Measurements from ENCODE around the gene VIL1. TPM values are rescaled to one million over a fixed set of nuclear protein-coding genes. Genes with fewer than 3 reads are reported as not detected.

VIL1 gene
- total RNA-seq, 1 experiment from 2014 or later = 3.0 TPM

DNA sequence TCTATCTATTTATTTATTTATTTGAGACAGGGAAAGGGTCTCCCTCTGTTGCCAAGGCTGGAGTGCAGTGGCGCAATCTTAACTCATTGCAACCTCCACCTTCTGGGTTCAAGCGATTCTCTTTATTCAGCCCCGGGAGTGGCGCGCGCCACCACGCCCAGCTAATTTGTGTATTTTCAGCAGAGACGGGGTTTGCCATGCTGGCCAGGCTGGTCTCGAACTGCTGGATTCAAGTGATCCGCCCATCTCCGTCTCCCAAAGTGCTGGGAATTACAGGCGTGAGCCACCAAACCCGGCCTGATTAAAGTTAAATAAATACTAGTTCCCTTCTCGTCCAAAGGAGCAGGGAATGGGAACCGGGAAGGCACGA, 23.5 kb upstream of the VIL1 start (continued):
- no peak for TF ChIP-seq ATF1 (CRISPR knock-in tag; IDR thresholded peaks at IDR 0.05)
- TF ChIP-seq, protein P1, sequence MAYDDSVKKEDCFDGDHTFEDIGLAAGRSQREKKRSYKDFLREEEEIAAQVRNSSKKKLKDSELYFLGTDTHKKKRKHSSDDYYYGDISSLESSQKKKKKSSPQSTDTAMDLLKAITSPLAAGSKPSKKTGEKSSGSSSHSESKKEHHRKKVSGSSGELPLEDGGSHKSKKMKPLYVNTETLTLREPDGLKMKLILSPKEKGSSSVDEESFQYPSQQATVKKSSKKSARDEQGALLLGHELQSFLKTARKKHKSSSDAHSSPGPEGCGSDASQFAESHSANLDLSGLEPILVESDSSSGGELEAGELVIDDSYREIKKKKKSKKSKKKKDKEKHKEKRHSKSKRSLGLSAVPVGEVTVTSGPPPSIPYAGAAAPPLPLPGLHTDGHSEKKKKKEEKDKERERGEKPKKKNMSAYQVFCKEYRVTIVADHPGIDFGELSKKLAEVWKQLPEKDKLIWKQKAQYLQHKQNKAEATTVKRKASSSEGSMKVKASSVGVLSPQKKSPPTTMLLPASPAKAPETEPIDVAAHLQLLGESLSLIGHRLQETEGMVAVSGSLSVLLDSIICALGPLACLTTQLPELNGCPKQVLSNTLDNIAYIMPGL (CRISPR knock-in tag; IDR thresholded peaks at IDR 0.05) = no peak
- TF ChIP-seq ZNF219 (CRISPR knock-in tag; IDR thresholded peaks at IDR 0.05; ENCODE audit: borderline replicate concordance) = no peak
- no peak for TF ChIP-seq NR3C1 (CRISPR knock-in tag; conservative IDR thresholded peaks at IDR 0.05; ENCODE audit: low read depth)
- no peak for TF ChIP-seq GRHL2 (CRISPR knock-in tag; IDR thresholded peaks at IDR 0.05; ENCODE audit: insufficient replicate concordance, severe bottlenecking)
- no peak for TF ChIP-seq NFE2L1 (CRISPR knock-in tag; IDR thresholded peaks at IDR 0.05)

DNA sequence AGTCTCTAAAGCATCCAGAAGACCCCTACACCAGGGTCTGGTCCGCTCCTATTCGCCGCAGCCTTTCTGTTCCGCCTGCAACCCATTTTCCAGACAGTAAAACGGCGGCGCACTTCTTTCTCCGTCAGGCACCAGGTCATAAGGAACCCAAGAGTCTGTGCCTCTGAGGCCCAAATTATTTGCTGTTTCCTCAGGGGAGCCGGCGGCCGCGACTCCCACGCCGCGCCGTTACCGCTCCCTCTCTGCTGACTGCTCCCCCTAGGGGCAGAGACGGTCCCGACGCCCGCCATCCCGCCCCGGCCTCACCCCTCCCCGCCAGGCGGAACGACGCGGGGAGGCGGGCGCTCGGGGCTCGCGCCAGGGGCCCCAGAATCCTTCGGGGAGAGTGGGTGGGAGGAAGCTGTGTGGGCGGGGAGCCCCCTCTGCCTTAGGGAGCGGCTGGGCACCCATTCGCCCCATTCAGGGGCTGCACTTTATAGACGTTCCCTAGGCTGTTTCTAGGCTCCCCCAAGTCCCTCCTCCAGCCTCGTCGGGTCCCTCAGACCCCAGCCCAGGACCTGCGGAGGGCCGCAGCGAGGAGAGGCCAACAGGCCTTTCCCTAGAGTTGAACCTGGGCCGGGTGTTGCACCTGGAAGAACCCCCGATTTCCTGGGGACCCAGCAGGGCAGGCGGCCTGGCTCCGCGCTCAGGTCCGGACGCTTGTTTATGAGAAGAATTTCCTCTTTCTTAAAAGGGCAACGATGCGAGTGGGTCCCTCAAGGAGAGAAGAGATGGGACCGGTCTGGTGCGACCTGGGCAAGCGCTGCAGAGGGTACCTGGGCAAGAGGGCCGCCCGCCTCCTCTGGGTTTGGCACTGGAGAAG, 22.9 kb upstream of the VIL1 start:
- no peaks in the 10 kb centered on the region for H3K9me3 Mint-ChIP-seq
- H3K27ac Mint-ChIP-seq = peak overlapping the region; percentile 94
- ChIA-PET POLR2A (interaction anchor here (1.0 kb wide), 1 partner anchor 109 kb away, joined by 3 read pairs; no protein-coding TSS in a partner anchor), CTCF (interaction anchor here (0.5 to 5.1 kb wide), 23 partner anchors 9 to 172 kb away, joined by 3 to 52 read pairs (median 4); partner anchors contain the start of genes AAMP, GPBAR1, PNKD and TMBIM1)
- peaks cover 41% of the 10 kb centered on the region for H3K27me3 Mint-ChIP-seq (ENCODE audit: low read depth)
- no peaks in the 10 kb centered on the region for H3K36me3 Mint-ChIP-seq
- H3K4me1 Mint-ChIP-seq = peaks cover 29% of the 10 kb centered on the region
- DNase-seq (ENCODE audit: low spot score) = peak; percentile 91
- peak overlapping the region; percentile 88 for H3K4me3 Mint-ChIP-seq
- ATAC-seq = peak; percentile 46
- no peak for TF ChIP-seq ATF1 (CRISPR knock-in tag; IDR thresholded peaks at IDR 0.05)
- TF ChIP-seq, protein P2, sequence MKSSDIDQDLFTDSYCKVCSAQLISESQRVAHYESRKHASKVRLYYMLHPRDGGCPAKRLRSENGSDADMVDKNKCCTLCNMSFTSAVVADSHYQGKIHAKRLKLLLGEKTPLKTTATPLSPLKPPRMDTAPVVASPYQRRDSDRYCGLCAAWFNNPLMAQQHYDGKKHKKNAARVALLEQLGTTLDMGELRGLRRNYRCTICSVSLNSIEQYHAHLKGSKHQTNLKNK (CRISPR knock-in tag; IDR thresholded peaks at IDR 0.05) = no peak
- TF ChIP-seq GABPB1 (CRISPR knock-in tag; IDR thresholded peaks at IDR 0.05) = peak; percentile 71
- TF ChIP-seq, protein P1 (CRISPR knock-in tag; IDR thresholded peaks at IDR 0.05) = peak; percentile 81
- TF ChIP-seq SMAD3 (CRISPR knock-in tag; IDR thresholded peaks at IDR 0.05; ENCODE audit: borderline replicate concordance) = no peak
- no peak for TF ChIP-seq NFATC4 (CRISPR knock-in tag; IDR thresholded peaks at IDR 0.05)
- no peak for TF ChIP-seq ZNF232 (CRISPR knock-in tag; IDR thresholded peaks at IDR 0.05)
- TF ChIP-seq PRRX2 (CRISPR knock-in tag; IDR thresholded peaks at IDR 0.05) = no peak
- TF ChIP-seq, protein P3, sequence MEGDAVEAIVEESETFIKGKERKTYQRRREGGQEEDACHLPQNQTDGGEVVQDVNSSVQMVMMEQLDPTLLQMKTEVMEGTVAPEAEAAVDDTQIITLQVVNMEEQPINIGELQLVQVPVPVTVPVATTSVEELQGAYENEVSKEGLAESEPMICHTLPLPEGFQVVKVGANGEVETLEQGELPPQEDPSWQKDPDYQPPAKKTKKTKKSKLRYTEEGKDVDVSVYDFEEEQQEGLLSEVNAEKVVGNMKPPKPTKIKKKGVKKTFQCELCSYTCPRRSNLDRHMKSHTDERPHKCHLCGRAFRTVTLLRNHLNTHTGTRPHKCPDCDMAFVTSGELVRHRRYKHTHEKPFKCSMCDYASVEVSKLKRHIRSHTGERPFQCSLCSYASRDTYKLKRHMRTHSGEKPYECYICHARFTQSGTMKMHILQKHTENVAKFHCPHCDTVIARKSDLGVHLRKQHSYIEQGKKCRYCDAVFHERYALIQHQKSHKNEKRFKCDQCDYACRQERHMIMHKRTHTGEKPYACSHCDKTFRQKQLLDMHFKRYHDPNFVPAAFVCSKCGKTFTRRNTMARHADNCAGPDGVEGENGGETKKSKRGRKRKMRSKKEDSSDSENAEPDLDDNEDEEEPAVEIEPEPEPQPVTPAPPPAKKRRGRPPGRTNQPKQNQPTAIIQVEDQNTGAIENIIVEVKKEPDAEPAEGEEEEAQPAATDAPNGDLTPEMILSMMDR (IDR thresholded peaks at IDR 0.05) = peak; percentile 87
- TF ChIP-seq CREM (CRISPR knock-in tag; IDR thresholded peaks at IDR 0.05) = peak; percentile 52; the same call in 1 of the 2 replicates
- TF ChIP-seq OVOL2 (CRISPR knock-in tag; IDR thresholded peaks at IDR 0.05; ENCODE audit: borderline replicate concordance) = no peak
- TF ChIP-seq ZNF219 (CRISPR knock-in tag; IDR thresholded peaks at IDR 0.05; ENCODE audit: borderline replicate concordance) = peak; percentile 33; the same call in 1 of the 2 replicates
- TF ChIP-seq, protein P4, sequence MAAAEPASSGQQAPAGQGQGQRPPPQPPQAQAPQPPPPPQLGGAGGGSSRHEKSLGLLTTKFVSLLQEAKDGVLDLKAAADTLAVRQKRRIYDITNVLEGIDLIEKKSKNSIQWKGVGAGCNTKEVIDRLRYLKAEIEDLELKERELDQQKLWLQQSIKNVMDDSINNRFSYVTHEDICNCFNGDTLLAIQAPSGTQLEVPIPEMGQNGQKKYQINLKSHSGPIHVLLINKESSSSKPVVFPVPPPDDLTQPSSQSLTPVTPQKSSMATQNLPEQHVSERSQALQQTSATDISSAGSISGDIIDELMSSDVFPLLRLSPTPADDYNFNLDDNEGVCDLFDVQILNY (CRISPR knock-in tag; IDR thresholded peaks at IDR 0.05) = peak; percentile 77; the same call in 1 of the 2 replicates
- TF ChIP-seq GTF2I (CRISPR knock-in tag; conservative IDR thresholded peaks at IDR 0.05) = peak; percentile 79; the same call in 1 of the 2 replicates
- TF ChIP-seq FOXP1 (CRISPR knock-in tag; IDR thresholded peaks at IDR 0.05; ENCODE audit: borderline replicate concordance) = peak; percentile 31; the same call in 1 of the 2 replicates
- TF ChIP-seq ZNF423 (CRISPR knock-in tag; IDR thresholded peaks at IDR 0.05) = peak; percentile 100
- TF ChIP-seq, protein P5, sequence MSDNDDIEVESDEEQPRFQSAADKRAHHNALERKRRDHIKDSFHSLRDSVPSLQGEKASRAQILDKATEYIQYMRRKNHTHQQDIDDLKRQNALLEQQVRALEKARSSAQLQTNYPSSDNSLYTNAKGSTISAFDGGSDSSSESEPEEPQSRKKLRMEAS (CRISPR knock-in tag; IDR thresholded peaks at IDR 0.05) = peak; percentile 83
- TF ChIP-seq, protein P6, sequence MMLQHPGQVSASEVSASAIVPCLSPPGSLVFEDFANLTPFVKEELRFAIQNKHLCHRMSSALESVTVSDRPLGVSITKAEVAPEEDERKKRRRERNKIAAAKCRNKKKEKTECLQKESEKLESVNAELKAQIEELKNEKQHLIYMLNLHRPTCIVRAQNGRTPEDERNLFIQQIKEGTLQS (CRISPR knock-in tag; conservative IDR thresholded peaks at IDR 0.05) = no peak
- TF ChIP-seq, protein P7, sequence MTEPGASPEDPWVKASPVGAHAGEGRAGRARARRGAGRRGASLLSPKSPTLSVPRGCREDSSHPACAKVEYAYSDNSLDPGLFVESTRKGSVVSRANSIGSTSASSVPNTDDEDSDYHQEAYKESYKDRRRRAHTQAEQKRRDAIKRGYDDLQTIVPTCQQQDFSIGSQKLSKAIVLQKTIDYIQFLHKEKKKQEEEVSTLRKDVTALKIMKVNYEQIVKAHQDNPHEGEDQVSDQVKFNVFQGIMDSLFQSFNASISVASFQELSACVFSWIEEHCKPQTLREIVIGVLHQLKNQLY (CRISPR knock-in tag; IDR thresholded peaks at IDR 0.05) = 0 out of 2 replicates have a peak, but pooled peaks have one; percentile 29
- no peak for TF ChIP-seq ZBTB21 (CRISPR knock-in tag; IDR thresholded peaks at IDR 0.05; ENCODE audit: borderline replicate concordance)
- TF ChIP-seq, protein P8, sequence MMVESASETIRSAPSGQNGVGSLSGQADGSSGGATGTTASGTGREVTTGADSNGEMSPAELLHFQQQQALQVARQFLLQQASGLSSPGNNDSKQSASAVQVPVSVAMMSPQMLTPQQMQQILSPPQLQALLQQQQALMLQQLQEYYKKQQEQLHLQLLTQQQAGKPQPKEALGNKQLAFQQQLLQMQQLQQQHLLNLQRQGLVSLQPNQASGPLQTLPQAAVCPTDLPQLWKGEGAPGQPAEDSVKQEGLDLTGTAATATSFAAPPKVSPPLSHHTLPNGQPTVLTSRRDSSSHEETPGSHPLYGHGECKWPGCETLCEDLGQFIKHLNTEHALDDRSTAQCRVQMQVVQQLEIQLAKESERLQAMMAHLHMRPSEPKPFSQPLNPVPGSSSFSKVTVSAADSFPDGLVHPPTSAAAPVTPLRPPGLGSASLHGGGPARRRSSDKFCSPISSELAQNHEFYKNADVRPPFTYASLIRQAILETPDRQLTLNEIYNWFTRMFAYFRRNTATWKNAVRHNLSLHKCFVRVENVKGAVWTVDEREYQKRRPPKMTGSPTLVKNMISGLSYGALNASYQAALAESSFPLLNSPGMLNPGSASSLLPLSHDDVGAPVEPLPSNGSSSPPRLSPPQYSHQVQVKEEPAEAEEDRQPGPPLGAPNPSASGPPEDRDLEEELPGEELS (CRISPR knock-in tag; IDR thresholded peaks at IDR 0.05) = no peak
- TF ChIP-seq TP53 (CRISPR knock-in tag; IDR thresholded peaks at IDR 0.05) = no peak
